GM19397 (cell line): ENCODE data around the gene SATB1.
"Not testable (repeated sequence)": the region's sequence is repeated elsewhere in the genome, so short reads cannot be mapped to it uniquely, and the experiment has no call there.

Experiments used
- ATAC-seq: cut with Tn5 transposase; IDR thresholded peaks from one replicate; pipeline ENCODE4 v1.9.1; 2021; ENCODE audit warnings: mild to moderate bottlenecking, moderate library complexity; ENCODE audit not compliant: unreplicated experiment

SATB1 gene

GRCh38 chr3:18355832-18356231, 69.3 kb downstream of the SATB1 start:
- ATAC-seq = no peak

- no peak for ATAC-seq
These were observed 70.4 kb downstream of the SATB1 start for GRCh38 chr3:18354701-18355100.

- no peak for ATAC-seq
These were observed 73.1 kb downstream of the SATB1 start for GRCh38 chr3:18351823-18352744.

GRCh38 chr3:18351069-18351628, 74.0 kb downstream of the SATB1 start:
- no peak for ATAC-seq

- no peak for ATAC-seq
These were observed 75.8 kb downstream of the SATB1 start for GRCh38 chr3:18349197-18349798.

GRCh38 chr3:18346097-18346496, 79.0 kb downstream of the SATB1 start:
- ATAC-seq = no peak

- no peak for ATAC-seq
These were observed 80.1 kb downstream of the SATB1 start for GRCh38 chr3:18345015-18345367.

GRCh38 chr3:18344306-18345014, 80.7 kb downstream of the SATB1 start:
- no peak for ATAC-seq

GRCh38 chr3:18343809-18344208, 81.3 kb downstream of the SATB1 start:
- no peak for ATAC-seq

GRCh38 chr3:18338827-18339514, 86.2 kb downstream of the SATB1 start:
- no peak for ATAC-seq

GRCh38 chr3:18337231-18337630, 87.9 kb downstream of the SATB1 start:
- ATAC-seq = no peak

GRCh38 chr3:18334837-18335601, 90.1 kb downstream of the SATB1 start:
- no peak for ATAC-seq

GRCh38 chr3:18330772-18331441, 94.2 kb downstream of the SATB1 start:
- not testable (repeated sequence) for ATAC-seq

- ATAC-seq = no peak
These were observed 117.0 kb downstream of the SATB1 start for GRCh38 chr3:18308096-18308650.

- no peak for ATAC-seq
These were observed 117.6 kb downstream of the SATB1 start for GRCh38 chr3:18307529-18307928.

- no peak for ATAC-seq
These were observed 122.6 kb downstream of the SATB1 start for GRCh38 chr3:18302517-18302916.

- ATAC-seq = no peak
These were observed 123.4 kb downstream of the SATB1 start for GRCh38 chr3:18301781-18302180.

GRCh38 chr3:18300916-18301315, 124.2 kb downstream of the SATB1 start:
- no peak for ATAC-seq

- ATAC-seq = no peak
These were observed 128.0 kb downstream of the SATB1 start for GRCh38 chr3:18297126-18297525.
